Stimulated activated CD8-positive, alpha-beta memory T cell treated with anti-CD3 and anti-CD28 coated beads, Interleukin-7, amount 100 ng/mL, for 1 hour (primary cell): ENCODE data around the gene CD86.

ENCODE experiments used
- DNase-seq, 2 donors: peaks; one replicate each; pipeline ENCODE4 v3.0.0-alpha.2; 2020; ENCODE audit warnings: low read depth in 2 of 2

The CD86 gene

GRCh38 chr3:122092460-122093165 lies 37.5 kb downstream of the CD86 start:
- DNase-seq: no peak

- DNase-seq: no peak
Observed at GRCh38 chr3:122094125-122094524, 39.0 kb downstream of the CD86 start.

- DNase-seq: no peak
Observed at GRCh38 chr3:122094693-122095092, 39.5 kb downstream of the CD86 start.

- DNase-seq: no peak
Observed at GRCh38 chr3:122097141-122097540, 42.0 kb downstream of the CD86 start.

GRCh38 chr3:122098611-122099010 lies 43.4 kb downstream of the CD86 start:
- no peak for DNase-seq

GRCh38 chr3:122099255-122099654 lies 44.1 kb downstream of the CD86 start:
- no peak for DNase-seq

GRCh38 chr3:122100083-122100482 lies 44.9 kb downstream of the CD86 start:
- DNase-seq: no peak

- no peak for DNase-seq
Observed at GRCh38 chr3:122100591-122101463, 45.7 kb downstream of the CD86 start.

GRCh38 chr3:122101646-122102045 lies 46.5 kb downstream of the CD86 start:
- no peak for DNase-seq

GRCh38 chr3:122102191-122102935 lies 47.2 kb downstream of the CD86 start:
- DNase-seq: no peak

GRCh38 chr3:122103821-122104514 lies 48.8 kb downstream of the CD86 start:
- no peak for DNase-seq

GRCh38 chr3:122104515-122105194 lies 49.5 kb downstream of the CD86 start:
- no peak for DNase-seq

- no peak for DNase-seq
Observed at GRCh38 chr3:122105626-122106025, 50.5 kb downstream of the CD86 start.

GRCh38 chr3:122107171-122107570 lies 52.0 kb downstream of the CD86 start:
- no peak for DNase-seq

GRCh38 chr3:122111974-122112373 lies 56.8 kb downstream of the CD86 start:
- no peak for DNase-seq

- DNase-seq: no peak
Observed at GRCh38 chr3:122112754-122113153, 57.6 kb downstream of the CD86 start.

GRCh38 chr3:122123850-122124249 lies 68.7 kb downstream of the CD86 start:
- no peak for DNase-seq

GRCh38 chr3:122132949-122133540 lies 77.9 kb downstream of the CD86 start:
- DNase-seq: no peak

GRCh38 chr3:122146466-122146865 lies 91.3 kb downstream of the CD86 start:
- DNase-seq: no peak

- DNase-seq: no peak
Observed at GRCh38 chr3:122148941-122149627, 93.9 kb downstream of the CD86 start.
